Fibroblast of lung (primary cell): ENCODE results near the gene DDA1.

Source experiments
- CTCF ChIP-seq, 2 donors: IDR thresholded peaks in 1 of 2; conservative IDR thresholded peaks in 1 of 2; 1 replicate in 1 of 2; 2 replicates in 1 of 2; pipeline ENCODE4 v1.5.1; 2011 to 2012; ENCODE audit warnings: low read length in 2 of 2, control low read depth in 1 of 2, inconsistent platforms in 1 of 2, low read depth in 1 of 2, mild to moderate bottlenecking in 1 of 2
- EZH2 ChIP-seq: IDR thresholded peaks from 2 replicates; pipeline ENCODE4 v1.5.1; 2012; ENCODE audit warnings: low read length, control low read depth, mild to moderate bottlenecking; ENCODE audit errors: missing control alignments

- no peak for TF ChIP-seq CTCF (conservative IDR thresholded peaks at IDR 0.05 in 1 of 2, IDR thresholded peaks at IDR 0.05 in 1 of 2; ENCODE audit: low read depth in 1 of 2, low read length in 2 of 2)
- no peak for TF ChIP-seq EZH2
These were observed at the start of gene DDA1 for GRCh38 chr19:17309198-17309964.
